Activated T-helper 9 cell treated with anti-CD3 and anti-CD28 coated beads, Interleukin-2, amount 50 U/mL, for 16 hours (primary cell): Measurements from ENCODE around the gene KCNQ1OT1.

Source experiments
- DNase-seq: peaks from one replicate; pipeline ENCODE4 v3.0.0-alpha.2; 2020; ENCODE audit warnings: low read depth

The KCNQ1OT1 gene

GRCh38 chr11:2593393-2593950, 106.3 kb downstream of the KCNQ1OT1 start:
- no peak for DNase-seq

GRCh38 chr11:2592559-2593392, 107.0 kb downstream of the KCNQ1OT1 start:
- DNase-seq = no peak

DNA sequence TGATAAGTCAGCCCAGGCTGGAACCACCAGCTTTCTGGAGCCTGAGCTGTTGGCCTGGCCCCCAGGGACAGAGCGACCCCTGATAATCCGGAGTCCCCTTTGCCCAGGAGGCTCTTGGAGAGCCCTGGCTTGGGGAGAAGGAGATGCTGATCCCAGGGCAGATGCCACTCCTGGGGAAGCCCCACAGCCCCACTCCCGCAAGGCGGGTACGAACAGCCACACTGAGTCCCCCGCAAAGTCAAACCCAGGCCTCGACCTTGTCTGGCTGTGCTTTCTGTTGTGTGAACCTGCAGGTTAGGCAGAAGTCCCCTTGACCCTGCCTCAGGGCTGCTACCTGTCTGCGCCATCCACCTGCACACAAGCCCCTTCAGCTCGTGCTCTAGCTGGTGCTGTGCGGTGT, 108.0 kb downstream of the KCNQ1OT1 start:
- DNase-seq = no peak

DNA sequence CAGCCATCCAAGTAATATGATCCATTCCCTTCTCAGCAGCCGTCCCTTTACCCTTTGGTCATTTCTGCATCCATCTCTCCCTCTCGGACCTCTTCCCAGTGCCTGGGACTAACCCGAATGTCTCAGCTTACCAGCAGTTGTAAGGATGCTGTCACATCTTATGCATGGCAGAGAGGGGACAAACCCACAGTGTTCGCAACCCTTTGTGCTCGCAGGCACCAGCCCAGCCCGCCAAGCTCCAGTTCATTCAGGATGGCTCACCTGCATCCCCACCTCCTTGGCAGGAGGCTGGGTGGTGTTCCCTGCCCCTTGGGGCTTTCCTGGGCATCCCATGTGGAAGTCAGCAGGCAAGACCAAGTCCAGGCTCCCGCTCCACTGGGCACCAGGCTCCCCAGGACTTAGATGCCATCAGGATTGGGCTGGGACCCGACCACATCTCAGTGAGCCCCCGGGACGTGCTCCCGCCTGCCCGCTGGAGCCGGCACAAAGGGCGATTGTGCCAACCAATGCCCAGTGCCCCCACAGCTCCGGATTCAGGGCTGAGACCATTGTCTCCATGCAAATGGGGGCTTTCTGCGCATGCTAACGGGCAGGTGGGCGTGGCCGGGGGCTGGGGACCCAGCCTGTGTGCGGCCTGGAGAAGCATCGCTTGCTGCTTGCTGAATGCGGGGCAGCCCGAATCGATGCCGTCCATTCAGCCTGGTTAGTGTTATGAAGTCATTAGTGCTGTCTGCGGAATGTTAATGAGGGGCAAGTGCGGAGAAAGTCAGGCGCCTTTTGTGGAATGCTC, 108.6 kb downstream of the KCNQ1OT1 start:
- no peak for DNase-seq

DNA sequence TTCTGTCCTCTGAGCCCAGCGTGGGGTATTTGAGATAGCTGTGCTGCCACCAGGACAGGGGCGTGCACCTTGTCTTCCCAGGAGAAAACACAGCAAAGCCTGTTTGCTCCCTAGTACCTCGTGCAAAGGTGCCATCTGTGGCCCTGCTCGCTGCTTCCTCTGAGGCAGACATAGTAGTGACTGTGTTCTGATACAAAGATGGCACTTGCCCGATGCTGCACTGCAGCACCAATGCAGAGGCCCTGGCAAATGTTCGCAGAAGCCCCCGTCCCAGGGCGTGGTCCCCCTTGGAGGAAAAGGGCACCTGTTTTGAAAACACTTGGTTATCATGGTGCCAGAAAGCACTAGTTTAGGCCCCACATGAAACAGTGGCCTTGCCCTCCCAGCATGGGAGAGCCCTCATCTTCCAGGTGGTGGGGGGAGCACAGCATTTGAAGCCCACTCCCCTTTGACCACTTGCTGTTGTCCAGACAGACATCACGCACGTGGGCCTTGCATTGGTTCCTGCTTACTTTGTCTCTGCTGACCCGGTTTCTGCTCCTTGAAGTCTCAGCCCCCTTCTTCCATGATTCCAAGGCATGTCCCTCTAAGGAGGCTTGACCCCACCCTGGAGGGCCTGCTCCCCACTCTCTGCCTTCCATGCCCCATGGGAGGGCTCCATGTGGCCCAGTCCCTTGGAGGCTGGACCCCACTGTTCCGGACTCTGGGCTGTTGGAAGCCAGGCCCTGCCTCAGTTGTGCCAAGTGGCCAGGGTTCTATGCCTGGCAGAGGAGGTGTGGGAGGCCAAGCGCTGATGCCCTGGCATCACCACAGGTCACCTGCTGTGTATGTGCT, 109.4 kb downstream of the KCNQ1OT1 start:
- DNase-seq = no peak

DNA sequence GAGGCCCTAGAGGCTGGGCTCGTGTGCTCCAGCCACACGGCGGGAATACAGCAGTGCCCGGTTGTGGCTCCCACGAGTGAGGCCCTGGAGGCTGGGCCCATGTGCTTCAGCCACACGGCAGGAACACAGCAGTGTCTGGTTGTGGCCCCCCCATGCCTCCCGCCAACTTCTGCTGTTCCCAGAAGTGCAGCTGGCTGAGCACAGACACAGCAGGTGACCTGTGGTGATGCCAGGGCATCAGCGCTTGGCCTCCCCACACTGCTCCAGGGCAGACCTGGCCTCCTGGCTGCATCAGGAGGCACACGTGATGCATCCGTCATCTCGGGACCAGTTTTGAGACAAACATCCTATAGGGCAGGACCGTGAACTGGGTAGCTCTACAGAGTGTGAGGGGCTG, 110.3 kb downstream of the KCNQ1OT1 start:
- no peak for DNase-seq

DNA sequence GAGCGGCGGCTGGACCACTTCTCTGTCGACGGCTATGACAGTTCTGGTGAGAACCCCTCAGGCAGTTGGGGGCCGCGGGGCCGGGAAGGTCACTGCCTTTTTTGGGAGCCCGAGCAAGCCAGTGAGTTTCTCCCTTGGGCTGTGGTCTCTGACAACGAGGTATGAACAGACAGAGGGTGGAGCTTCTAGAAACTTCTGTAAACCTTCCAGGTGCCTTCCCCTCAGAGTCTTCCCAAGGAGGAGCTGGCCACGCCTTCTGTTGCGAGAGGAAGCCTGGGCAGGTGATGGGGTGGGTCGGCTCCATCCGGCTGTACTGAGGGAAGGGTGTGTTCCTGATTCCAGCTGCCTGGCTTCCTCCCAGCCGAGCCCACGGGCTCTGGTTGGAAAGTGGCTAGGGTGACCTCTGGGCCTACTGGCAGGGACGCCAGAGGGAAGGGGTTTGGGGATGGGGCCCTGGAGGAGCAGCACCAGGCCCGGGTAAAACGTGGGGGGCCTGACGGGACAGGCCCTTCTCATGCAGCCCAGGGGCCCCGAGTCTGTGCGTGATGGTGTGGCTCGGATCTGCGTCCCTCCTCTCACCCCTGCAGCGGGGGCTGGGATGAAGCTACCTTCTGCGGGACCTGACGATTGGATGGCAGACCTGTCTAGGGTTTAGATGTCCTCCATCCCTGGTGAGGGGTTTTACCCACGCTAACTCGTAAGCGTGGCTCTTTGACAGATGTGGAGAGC, 110.8 kb downstream of the KCNQ1OT1 start:
- no peak for DNase-seq

DNA sequence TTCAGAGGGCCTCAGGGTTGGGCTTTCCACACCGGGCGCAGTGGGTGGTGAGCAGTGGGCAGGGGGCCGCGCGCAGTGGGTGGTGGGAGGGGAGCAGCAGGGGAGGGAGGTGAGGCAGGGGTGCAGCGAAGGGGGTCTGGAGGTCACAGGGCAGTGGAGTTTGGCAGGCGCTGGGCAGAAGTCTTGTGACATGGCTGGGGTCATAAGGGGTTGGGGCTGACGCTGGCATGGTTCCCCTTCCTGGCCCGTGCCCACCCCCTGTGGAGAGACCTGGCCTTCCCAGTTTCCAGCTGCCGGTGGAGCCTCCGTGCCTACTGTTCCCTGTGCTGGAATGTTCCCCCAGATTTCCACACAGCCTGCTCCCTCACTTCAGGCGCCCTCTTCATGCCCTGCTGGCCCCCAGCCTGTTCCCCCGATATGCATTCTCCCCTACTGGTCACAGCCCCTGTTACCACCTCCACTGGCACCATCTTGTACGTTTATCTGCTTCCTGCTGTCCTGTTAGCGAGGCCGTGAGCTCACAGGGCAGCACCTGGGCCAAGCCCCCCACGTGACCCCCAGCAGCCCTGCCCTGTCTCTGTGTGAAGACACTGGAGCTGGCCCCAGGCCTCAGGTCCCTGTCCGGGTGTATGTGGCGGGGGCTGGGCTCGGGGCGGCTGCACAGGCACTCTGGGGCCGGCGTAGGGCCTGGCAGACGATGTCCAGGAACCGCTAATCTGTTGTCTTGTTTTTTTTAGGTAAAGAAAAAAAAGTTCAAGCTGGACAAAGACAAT, 111.6 kb downstream of the KCNQ1OT1 start:
- DNase-seq = no peak

DNA sequence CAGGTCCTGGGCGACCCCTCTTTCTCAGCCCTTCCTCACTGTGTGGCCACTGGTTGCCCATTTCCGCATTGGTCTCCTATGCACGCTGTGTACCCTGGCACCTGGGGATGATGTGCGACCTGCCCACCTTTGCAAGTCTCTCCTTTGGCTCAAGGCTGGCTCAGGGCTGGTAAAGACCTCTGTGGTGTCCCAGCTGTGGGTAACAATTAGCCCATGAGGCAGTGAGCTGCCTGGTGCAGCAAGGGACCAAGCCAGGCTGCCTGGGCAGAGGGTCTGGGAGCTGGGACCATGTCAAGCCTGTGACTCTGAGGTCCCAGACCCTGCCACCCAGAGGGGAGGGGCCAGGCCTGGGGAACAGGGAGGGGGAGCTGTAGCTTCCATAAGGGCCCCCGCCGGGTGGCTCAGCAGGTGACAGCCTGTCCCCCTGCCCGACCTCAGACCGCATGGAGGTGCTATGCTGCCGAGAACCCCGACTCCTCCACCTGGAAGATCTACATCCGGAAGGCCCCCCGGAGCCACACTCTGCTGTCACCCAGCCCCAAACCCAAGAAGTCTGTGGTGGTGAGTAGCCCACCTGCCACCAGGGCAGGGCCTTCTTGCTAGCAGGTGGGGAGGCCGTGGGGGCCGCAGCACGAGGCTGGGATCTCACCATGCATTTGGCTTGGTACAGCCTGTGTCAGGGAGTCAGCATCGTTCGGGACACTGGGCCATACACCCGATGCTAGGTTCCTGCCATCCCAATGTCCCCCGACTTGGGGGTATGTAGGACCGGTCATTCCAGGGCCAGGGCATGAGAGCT, 112.5 kb downstream of the KCNQ1OT1 start:
- DNase-seq = no peak

GRCh38 chr11:2586793-2587131, 113.0 kb downstream of the KCNQ1OT1 start:
- DNase-seq = no peak

GRCh38 chr11:2586087-2586792, 113.6 kb downstream of the KCNQ1OT1 start:
- no peak for DNase-seq

GRCh38 chr11:2585566-2586086, 114.2 kb downstream of the KCNQ1OT1 start:
- no peak for DNase-seq

GRCh38 chr11:2584812-2585565, 114.8 kb downstream of the KCNQ1OT1 start:
- DNase-seq = no peak

GRCh38 chr11:2584434-2584811, 115.4 kb downstream of the KCNQ1OT1 start:
- DNase-seq = no peak

- no peak for DNase-seq
Measured at GRCh38 chr11:2583605-2583958, 116.2 kb downstream of the KCNQ1OT1 start.

DNA sequence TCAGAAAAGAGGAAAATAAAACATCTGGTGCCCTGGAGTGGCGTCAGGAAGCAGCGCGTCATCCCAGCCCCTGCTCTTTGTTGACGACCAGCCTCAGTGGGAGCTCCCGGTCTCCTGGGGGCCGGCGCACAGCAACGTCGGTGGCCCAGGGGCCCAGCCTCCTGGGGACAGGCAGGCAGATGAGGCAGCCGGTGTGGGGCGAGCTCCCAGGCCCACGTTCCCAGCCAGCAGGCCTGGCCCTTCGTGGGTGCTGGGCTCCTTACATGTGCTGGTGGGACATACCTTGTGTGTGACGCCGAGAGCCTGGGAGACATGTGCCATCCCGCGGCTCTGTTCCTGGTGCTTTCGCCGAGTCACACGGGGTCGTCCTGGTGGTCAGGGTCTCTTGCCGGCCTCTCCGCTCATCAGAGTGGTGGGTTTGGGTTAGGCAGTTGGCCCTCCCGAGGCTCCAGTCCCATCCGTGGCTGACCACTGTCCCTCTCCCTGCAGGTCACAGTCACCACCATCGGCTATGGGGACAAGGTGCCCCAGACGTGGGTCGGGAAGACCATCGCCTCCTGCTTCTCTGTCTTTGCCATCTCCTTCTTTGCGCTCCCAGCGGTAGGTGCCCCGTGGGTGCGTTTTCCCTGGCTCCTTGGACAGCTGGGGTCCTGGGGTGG, 116.7 kb downstream of the KCNQ1OT1 start:
- DNase-seq = no peak

DNA sequence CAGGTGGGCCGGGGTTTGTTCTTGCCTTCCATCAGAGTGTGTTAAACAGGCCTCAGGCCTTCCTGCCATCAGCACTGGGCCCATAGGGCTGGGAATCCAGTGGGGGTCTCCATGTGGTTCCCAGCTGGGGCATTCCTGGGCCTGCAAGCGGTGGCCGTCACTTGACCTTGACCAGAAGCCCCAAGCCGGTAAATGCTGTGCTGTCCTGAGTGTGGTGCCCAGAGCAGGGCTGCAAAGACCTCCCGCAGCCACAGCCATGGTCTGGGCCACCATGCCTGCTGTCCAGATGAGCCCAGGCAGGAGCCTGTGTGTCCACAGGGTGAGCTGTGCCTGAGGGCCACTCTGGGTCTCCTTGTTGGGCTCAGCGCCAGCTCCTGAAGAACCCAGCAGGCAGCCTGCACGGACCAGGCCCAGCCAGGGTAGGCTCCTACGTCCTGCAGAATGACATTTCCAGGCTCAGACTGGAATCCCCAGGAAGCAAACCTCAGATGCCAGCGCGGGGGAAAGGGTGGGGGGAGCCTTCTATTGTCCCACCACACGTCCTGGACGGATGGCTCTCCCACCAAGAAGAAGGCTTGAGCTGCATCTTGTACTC, 117.3 kb downstream of the KCNQ1OT1 start:
- DNase-seq = no peak
